Measurements from ENCODE around the gene KCNQ1OT1.

KCNQ1OT1 gene

DNA sequence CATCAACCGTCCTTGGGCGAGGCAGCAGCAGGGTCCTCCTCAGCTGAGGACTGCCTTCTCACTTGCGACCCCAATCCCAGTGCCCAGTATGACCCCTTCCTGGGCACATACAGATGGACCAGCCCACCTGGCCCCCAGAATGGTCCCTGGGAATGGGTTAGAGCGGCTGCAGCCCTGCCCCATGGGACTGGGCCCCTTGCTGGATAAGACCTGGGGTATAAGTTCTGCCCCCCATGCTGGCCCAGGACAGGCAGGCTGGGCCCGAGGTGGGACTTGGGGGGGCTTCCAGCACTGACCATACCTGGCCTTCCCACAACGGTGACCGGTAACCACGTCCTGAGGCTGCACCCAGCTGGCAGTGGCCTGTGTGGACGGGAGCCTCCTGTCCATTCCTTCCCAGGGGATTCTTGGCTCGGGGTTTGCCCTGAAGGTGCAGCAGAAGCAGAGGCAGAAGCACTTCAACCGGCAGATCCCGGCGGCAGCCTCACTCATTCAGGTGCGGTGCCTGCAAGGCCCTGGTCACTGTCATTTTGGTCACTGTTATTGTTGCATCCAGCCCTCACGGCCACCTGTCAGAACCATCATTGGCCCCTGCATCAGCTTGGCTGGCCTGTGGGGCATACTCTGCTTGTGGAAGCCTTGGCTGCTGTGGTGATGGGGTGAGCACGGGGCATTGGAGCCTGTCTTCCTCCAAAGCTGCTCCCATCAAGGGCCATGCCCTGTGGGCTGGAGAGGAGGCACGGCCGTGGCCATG, 114.8 kb downstream of the KCNQ1OT1 start:
- Histone ChIP-seq H4K91ac (ENCODE audit: low read length) (no peak overlapping the region), H2AK5ac (ENCODE audit: low read length, severe bottlenecking) (no peak overlapping the region), H3K4ac (ENCODE audit: low read depth in 1 of 2, low read length in 2 of 2) (no peak overlapping the region), H3K27ac (ENCODE audit: low read length, poor library complexity, severe bottlenecking) (no peak overlapping the region), H3K18ac (ENCODE audit: low read depth in 1 of 2, low read length in 2 of 2) (no peak overlapping the region), H2BK15ac (ENCODE audit: low read depth, poor library complexity, severe bottlenecking) (no peak overlapping the region), H3K27me3 (ENCODE audit: control insufficient read depth in 1 of 2, insufficient read depth in 1 of 2, low read length in 2 of 2) (peaks cover 21 to 23% of the 10 kb centered on the region in 2 experiments), H2BK5ac (ENCODE audit: low read depth, low read length, poor library complexity, severe bottlenecking) (no peak overlapping the region), H3K9me3 (ENCODE audit: control insufficient read depth, low read length) (no peaks in the 10 kb centered on the region), H3K4me3 (ENCODE audit: insufficient read depth in 1 of 2, low read depth in 1 of 2, low read length in 2 of 2) (no peak overlapping the region), H3K14ac (ENCODE audit: low read length in 2 of 2) (no peak overlapping the region), H2AFZ (ENCODE audit: low read depth, low read length) (no peak overlapping the region), H3K4me1 (ENCODE audit: control insufficient read depth, insufficient read depth, low read depth, low read length) (peaks cover 29% of the 10 kb centered on the region), H2BK120ac (ENCODE audit: low read depth, low read length) (no peak overlapping the region), H3K4me2 (ENCODE audit: low read length, poor library complexity, severe bottlenecking) (no peak overlapping the region), H4K8ac (ENCODE audit: low read length) (no peak overlapping the region), H3K79me1 (replicated peaks; ENCODE audit: low read length, poor library complexity, severe bottlenecking) (no peaks in the 10 kb centered on the region), H3K23ac (ENCODE audit: low read length in 2 of 2) (no peak overlapping the region), H3K36me3 (ENCODE audit: control insufficient read depth in 1 of 2, insufficient read depth in 2 of 2, low read depth in 1 of 2, low read length in 2 of 2) (no peaks in the 10 kb centered on the region), H2BK12ac (ENCODE audit: low read length in 2 of 2) (no peak overlapping the region), H3K9ac (ENCODE audit: low read length) (no peak overlapping the region)
- DNase-seq = no peak
- WGBS = 92% methylated on average over 18 of the region's 18 CpGs

DNA sequence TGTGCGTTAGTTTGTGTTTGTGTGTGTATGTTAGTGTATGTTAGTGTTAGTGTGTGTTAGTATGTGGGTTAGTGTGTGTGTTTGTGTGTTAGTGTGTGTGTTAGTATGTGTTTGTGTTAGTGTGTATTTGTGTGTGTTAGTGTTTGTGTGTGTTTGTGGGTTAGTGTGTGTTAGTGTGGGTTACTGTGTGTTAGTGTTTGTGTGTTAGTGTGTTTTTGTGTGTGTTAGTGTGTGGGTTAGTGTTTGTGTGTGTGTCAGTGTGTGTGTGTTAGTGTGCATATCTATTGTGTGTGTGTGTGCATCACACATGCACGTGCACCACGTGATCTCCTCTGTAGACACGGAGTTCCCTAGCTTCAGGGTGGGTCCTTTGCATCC, 115.4 kb downstream of the KCNQ1OT1 start:
- Histone ChIP-seq H3K9me3 (ENCODE audit: control insufficient read depth, low read length) (no peaks in the 10 kb centered on the region), H3K36me3 (ENCODE audit: control insufficient read depth in 1 of 2, insufficient read depth in 2 of 2, low read depth in 1 of 2, low read length in 2 of 2) (no peaks in the 10 kb centered on the region), H3K4me2 (ENCODE audit: low read length, poor library complexity, severe bottlenecking) (no peak overlapping the region), H3K4me3 (ENCODE audit: insufficient read depth in 1 of 2, low read depth in 1 of 2, low read length in 2 of 2) (no peak overlapping the region), H4K91ac (ENCODE audit: low read length) (no peak overlapping the region), H3K4me1 (ENCODE audit: control insufficient read depth, insufficient read depth, low read depth, low read length) (peaks cover 30% of the 10 kb centered on the region), H2AFZ (ENCODE audit: low read depth, low read length) (no peak overlapping the region), H4K8ac (ENCODE audit: low read length) (no peak overlapping the region), H3K23ac (ENCODE audit: low read length in 2 of 2) (no peak overlapping the region), H3K27ac (ENCODE audit: low read length, poor library complexity, severe bottlenecking) (no peak overlapping the region), H3K27me3 (ENCODE audit: control insufficient read depth in 1 of 2, insufficient read depth in 1 of 2, low read length in 2 of 2) (peaks cover 18 to 23% of the 10 kb centered on the region in 2 experiments), H2BK5ac (ENCODE audit: low read depth, low read length, poor library complexity, severe bottlenecking) (no peak overlapping the region), H2AK5ac (ENCODE audit: low read length, severe bottlenecking) (no peak overlapping the region), H3K14ac (ENCODE audit: low read length in 2 of 2) (no peak overlapping the region), H2BK12ac (ENCODE audit: low read length in 2 of 2) (no peak overlapping the region), H3K9ac (ENCODE audit: low read length) (no peak overlapping the region), H3K18ac (ENCODE audit: low read depth in 1 of 2, low read length in 2 of 2) (no peak overlapping the region), H3K79me1 (replicated peaks; ENCODE audit: low read length, poor library complexity, severe bottlenecking) (no peaks in the 10 kb centered on the region), H3K4ac (ENCODE audit: low read depth in 1 of 2, low read length in 2 of 2) (no peak overlapping the region), H2BK15ac (ENCODE audit: low read depth, poor library complexity, severe bottlenecking) (no peak overlapping the region), H2BK120ac (ENCODE audit: low read depth, low read length) (no peak overlapping the region)
- DNase-seq = no peak
- WGBS = 78% methylated on average over 4 of the region's 4 CpGs

- no peak for DNase-seq
- H4K91ac ChIP-seq (ENCODE audit: low read length) = no peak overlapping the region
- H3K9ac ChIP-seq (ENCODE audit: low read length) = no peak overlapping the region
- H2BK15ac ChIP-seq (ENCODE audit: low read depth, poor library complexity, severe bottlenecking) = no peak overlapping the region
- WGBS = 87% methylated on average over 6 of the region's 6 CpGs
- peaks cover 37% of the 10 kb centered on the region for H3K4me1 ChIP-seq (ENCODE audit: control insufficient read depth, insufficient read depth, low read depth, low read length)
- H3K18ac ChIP-seq (ENCODE audit: low read depth in 1 of 2, low read length in 2 of 2) = no peak overlapping the region
- no peak overlapping the region for H3K27ac ChIP-seq (ENCODE audit: low read length, poor library complexity, severe bottlenecking)
- H2BK5ac ChIP-seq (ENCODE audit: low read depth, low read length, poor library complexity, severe bottlenecking) = no peak overlapping the region
- peaks cover 18 to 23% of the 10 kb centered on the region in 2 experiments for H3K27me3 ChIP-seq (ENCODE audit: control insufficient read depth in 1 of 2, insufficient read depth in 1 of 2, low read length in 2 of 2)
- no peak overlapping the region for H2BK120ac ChIP-seq (ENCODE audit: low read depth, low read length)
- H3K9me3 ChIP-seq (ENCODE audit: control insufficient read depth, low read length) = no peaks in the 10 kb centered on the region
- no peak overlapping the region for H3K14ac ChIP-seq (ENCODE audit: low read length in 2 of 2)
- H2BK12ac ChIP-seq (ENCODE audit: low read length in 2 of 2) = no peak overlapping the region
- H2AK5ac ChIP-seq (ENCODE audit: low read length, severe bottlenecking) = no peak overlapping the region
- H3K4me3 ChIP-seq (ENCODE audit: insufficient read depth in 1 of 2, low read depth in 1 of 2, low read length in 2 of 2) = no peak overlapping the region
- H3K23ac ChIP-seq (ENCODE audit: low read length in 2 of 2) = no peak overlapping the region
- no peak overlapping the region for H4K8ac ChIP-seq (ENCODE audit: low read length)
- H3K4me2 ChIP-seq (ENCODE audit: low read length, poor library complexity, severe bottlenecking) = no peak overlapping the region
- no peak overlapping the region for H2AFZ ChIP-seq (ENCODE audit: low read depth, low read length)
- no peaks in the 10 kb centered on the region for H3K36me3 ChIP-seq (ENCODE audit: control insufficient read depth in 1 of 2, insufficient read depth in 2 of 2, low read depth in 1 of 2, low read length in 2 of 2)
- no peaks in the 10 kb centered on the region for H3K79me1 ChIP-seq (replicated peaks; ENCODE audit: low read length, poor library complexity, severe bottlenecking)
- H3K4ac ChIP-seq (ENCODE audit: low read depth in 1 of 2, low read length in 2 of 2) = no peak overlapping the region
Measured at GRCh38 chr11:2583605-2583958, 116.2 kb downstream of the KCNQ1OT1 start.

- Histone ChIP-seq H3K9me3 (ENCODE audit: control insufficient read depth, low read length) (no peaks in the 10 kb centered on the region), H2BK12ac (ENCODE audit: low read length in 2 of 2) (no peak overlapping the region), H3K4me2 (ENCODE audit: low read length, poor library complexity, severe bottlenecking) (no peak overlapping the region), H3K36me3 (ENCODE audit: control insufficient read depth in 1 of 2, insufficient read depth in 2 of 2, low read depth in 1 of 2, low read length in 2 of 2) (no peaks in the 10 kb centered on the region), H3K27me3 (ENCODE audit: control insufficient read depth in 1 of 2, insufficient read depth in 1 of 2, low read length in 2 of 2) (peaks cover 18 to 20% of the 10 kb centered on the region in 2 experiments), H2AK5ac (ENCODE audit: low read length, severe bottlenecking) (no peak overlapping the region), H3K23ac (ENCODE audit: low read length in 2 of 2) (no peak overlapping the region), H2BK5ac (ENCODE audit: low read depth, low read length, poor library complexity, severe bottlenecking) (no peak overlapping the region), H3K18ac (ENCODE audit: low read depth in 1 of 2, low read length in 2 of 2) (no peak overlapping the region), H2AFZ (ENCODE audit: low read depth, low read length) (no peak overlapping the region), H4K91ac (ENCODE audit: low read length) (no peak overlapping the region), H3K79me1 (replicated peaks; ENCODE audit: low read length, poor library complexity, severe bottlenecking) (no peaks in the 10 kb centered on the region), H3K9ac (ENCODE audit: low read length) (no peak overlapping the region), H3K27ac (ENCODE audit: low read length, poor library complexity, severe bottlenecking) (no peak overlapping the region), H3K4me1 (ENCODE audit: control insufficient read depth, insufficient read depth, low read depth, low read length) (peaks cover 40% of the 10 kb centered on the region), H3K14ac (ENCODE audit: low read length in 2 of 2) (no peak overlapping the region), H3K4ac (ENCODE audit: low read depth in 1 of 2, low read length in 2 of 2) (no peak overlapping the region), H2BK15ac (ENCODE audit: low read depth, poor library complexity, severe bottlenecking) (no peak overlapping the region), H4K8ac (ENCODE audit: low read length) (no peak overlapping the region), H2BK120ac (ENCODE audit: low read depth, low read length) (no peak overlapping the region), H3K4me3 (ENCODE audit: insufficient read depth in 1 of 2, low read depth in 1 of 2, low read length in 2 of 2) (no peak overlapping the region)
- 87% methylated on average over 33 of the region's 33 CpGs for WGBS
- DNase-seq = no peak
Measured at GRCh38 chr11:2582946-2583604, 116.7 kb downstream of the KCNQ1OT1 start.

Measured in mesenchymal stem cell (in vitro differentiated cells and primary cell).